ENCODE results near the gene RAD51D. TPM values are rescaled to one million over a fixed set of nuclear protein-coding genes. Genes with fewer than 3 reads are reported as not detected.

RAD51D gene
- polyA plus RNA-seq, 3 donors: 11.9 to 15.7 (median 15.2) TPM

Other genes starting within 250 kb of the RAD51D start
- gene CCT6B, start 158.4 kb downstream of the RAD51D start, polyA plus RNA-seq (ENCODE audit: insufficient read length in 3 of 3): 1 to 10 TPM; 4.6 to 5.2 (median 5.2) TPM
- 10 to 100 TPM; 22.5 to 25.1 (median 23.1) TPM for gene ZNF830, start 158.3 kb downstream of the RAD51D start, polyA plus RNA-seq (ENCODE audit: insufficient read length in 3 of 3)
- 10 to 100 TPM; 34.0 to 51.6 (median 42.5) TPM for gene LIG3, start 139.3 kb downstream of the RAD51D start, polyA plus RNA-seq (ENCODE audit: insufficient read length in 3 of 3)
- 10 to 100 TPM; 21.7 to 25.7 (median 24.7) TPM for gene RFFL, start 56.2 kb downstream of the RAD51D start, polyA plus RNA-seq (ENCODE audit: insufficient read length in 3 of 3)
- gene FNDC8, start 1.8 kb upstream of the RAD51D start, polyA plus RNA-seq (ENCODE audit: insufficient read length in 3 of 3): under 1 TPM; 0.11 to 0.32 (median 0.25) TPM
- gene NLE1, start 22.4 kb upstream of the RAD51D start, polyA plus RNA-seq (ENCODE audit: insufficient read length in 3 of 3): 10 to 100 TPM; 16.7 to 19.8 (median 18.5) TPM
- gene UNC45B, start 28.0 kb upstream of the RAD51D start, polyA plus RNA-seq (ENCODE audit: insufficient read length in 3 of 3): under 1 TPM; 0.09 to 0.23 (median 0.16) TPM
- not detected for gene SLC35G3, start 74.5 kb upstream of the RAD51D start, polyA plus RNA-seq (ENCODE audit: insufficient read length in 3 of 3)
- 10 to 100 TPM; 11.1 to 17.0 (median 15.3) TPM for gene SLFN5, start 123.2 kb upstream of the RAD51D start, polyA plus RNA-seq (ENCODE audit: insufficient read length in 3 of 3)

All from renal pelvis (tissue), 3 donors.